Choroid plexus epithelial cell (primary cell): ENCODE measurements around the gene CFAP45.

ENCODE experiments used
- DNase-seq: peaks from one replicate; pipeline ENCODE4 v3.0.0-alpha.2; 2010; ENCODE audit warnings: low read depth
- H3K4me3 ChIP-seq: 2 replicates; pipeline ENCODE4 v1.5.1; 2011; ENCODE audit warnings: low read depth, mild to moderate bottlenecking, control low read depth, low read length, moderate library complexity
- CTCF ChIP-seq: conservative IDR thresholded peaks from 2 replicates; pipeline ENCODE4 v1.5.1; 2011; ENCODE audit warnings: low read depth, mild to moderate bottlenecking, control low read depth, inconsistent platforms, low read length, moderate library complexity

The CFAP45 gene

GRCh38 chr1:159826441-159827101 lies 73.4 kb downstream of the CFAP45 start, which contains the start of gene SLAMF8:
TSS of gene SLAMF8 (plus strand) at chr1:159826873. CDS start at chr1:159826899, 26 bp downstream.
- DNase-seq, result no peak
- H3K4me3 ChIP-seq, result no peak within 1 kb of the TSS
- no peak for TF ChIP-seq CTCF

- H3K4me3 ChIP-seq, result no peak overlapping the region
- no peak for TF ChIP-seq CTCF
- no peak for DNase-seq
Observed at GRCh38 chr1:159825564-159825963, 74.4 kb downstream of the CFAP45 start.

- no peak overlapping the region for H3K4me3 ChIP-seq
- no peak for TF ChIP-seq CTCF
- no peak for DNase-seq
Observed at GRCh38 chr1:159823406-159823805, 76.6 kb downstream of the CFAP45 start.
